ENCODE measurements around the gene OSBPL1A.

Gene OSBPL1A

GRCh38 chr18:24195296-24196053, 202.1 kb downstream of the OSBPL1A start:
- Histone ChIP-seq H3K4me3 (replicated peaks; ENCODE audit: insufficient read depth, low read length) (no peak overlapping the region), H3K27ac (replicated peaks) (no peak overlapping the region), H3K27me3 (ENCODE audit: insufficient read depth, poor library complexity, severe bottlenecking) (no peaks in the 10 kb centered on the region)
- no peak for DNase-seq (ENCODE audit: low read depth in 1 of 2, low spot score in 1 of 2)
- TF ChIP-seq, protein P1, sequence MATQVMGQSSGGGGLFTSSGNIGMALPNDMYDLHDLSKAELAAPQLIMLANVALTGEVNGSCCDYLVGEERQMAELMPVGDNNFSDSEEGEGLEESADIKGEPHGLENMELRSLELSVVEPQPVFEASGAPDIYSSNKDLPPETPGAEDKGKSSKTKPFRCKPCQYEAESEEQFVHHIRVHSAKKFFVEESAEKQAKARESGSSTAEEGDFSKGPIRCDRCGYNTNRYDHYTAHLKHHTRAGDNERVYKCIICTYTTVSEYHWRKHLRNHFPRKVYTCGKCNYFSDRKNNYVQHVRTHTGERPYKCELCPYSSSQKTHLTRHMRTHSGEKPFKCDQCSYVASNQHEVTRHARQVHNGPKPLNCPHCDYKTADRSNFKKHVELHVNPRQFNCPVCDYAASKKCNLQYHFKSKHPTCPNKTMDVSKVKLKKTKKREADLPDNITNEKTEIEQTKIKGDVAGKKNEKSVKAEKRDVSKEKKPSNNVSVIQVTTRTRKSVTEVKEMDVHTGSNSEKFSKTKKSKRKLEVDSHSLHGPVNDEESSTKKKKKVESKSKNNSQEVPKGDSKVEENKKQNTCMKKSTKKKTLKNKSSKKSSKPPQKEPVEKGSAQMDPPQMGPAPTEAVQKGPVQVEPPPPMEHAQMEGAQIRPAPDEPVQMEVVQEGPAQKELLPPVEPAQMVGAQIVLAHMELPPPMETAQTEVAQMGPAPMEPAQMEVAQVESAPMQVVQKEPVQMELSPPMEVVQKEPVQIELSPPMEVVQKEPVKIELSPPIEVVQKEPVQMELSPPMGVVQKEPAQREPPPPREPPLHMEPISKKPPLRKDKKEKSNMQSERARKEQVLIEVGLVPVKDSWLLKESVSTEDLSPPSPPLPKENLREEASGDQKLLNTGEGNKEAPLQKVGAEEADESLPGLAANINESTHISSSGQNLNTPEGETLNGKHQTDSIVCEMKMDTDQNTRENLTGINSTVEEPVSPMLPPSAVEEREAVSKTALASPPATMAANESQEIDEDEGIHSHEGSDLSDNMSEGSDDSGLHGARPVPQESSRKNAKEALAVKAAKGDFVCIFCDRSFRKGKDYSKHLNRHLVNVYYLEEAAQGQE (IDR thresholded peaks at IDR 0.05; ENCODE audit: insufficient replicate concordance, low read depth) = no peak
- TF ChIP-seq, protein P2, sequence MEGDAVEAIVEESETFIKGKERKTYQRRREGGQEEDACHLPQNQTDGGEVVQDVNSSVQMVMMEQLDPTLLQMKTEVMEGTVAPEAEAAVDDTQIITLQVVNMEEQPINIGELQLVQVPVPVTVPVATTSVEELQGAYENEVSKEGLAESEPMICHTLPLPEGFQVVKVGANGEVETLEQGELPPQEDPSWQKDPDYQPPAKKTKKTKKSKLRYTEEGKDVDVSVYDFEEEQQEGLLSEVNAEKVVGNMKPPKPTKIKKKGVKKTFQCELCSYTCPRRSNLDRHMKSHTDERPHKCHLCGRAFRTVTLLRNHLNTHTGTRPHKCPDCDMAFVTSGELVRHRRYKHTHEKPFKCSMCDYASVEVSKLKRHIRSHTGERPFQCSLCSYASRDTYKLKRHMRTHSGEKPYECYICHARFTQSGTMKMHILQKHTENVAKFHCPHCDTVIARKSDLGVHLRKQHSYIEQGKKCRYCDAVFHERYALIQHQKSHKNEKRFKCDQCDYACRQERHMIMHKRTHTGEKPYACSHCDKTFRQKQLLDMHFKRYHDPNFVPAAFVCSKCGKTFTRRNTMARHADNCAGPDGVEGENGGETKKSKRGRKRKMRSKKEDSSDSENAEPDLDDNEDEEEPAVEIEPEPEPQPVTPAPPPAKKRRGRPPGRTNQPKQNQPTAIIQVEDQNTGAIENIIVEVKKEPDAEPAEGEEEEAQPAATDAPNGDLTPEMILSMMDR (IDR thresholded peaks at IDR 0.05; ENCODE audit: insufficient read depth, low read length) = no peak
- TF ChIP-seq SPI1 (IDR thresholded peaks at IDR 0.05; ENCODE audit: borderline replicate concordance, low read depth) (no peak), POLR2AphosphoS5 (IDR thresholded peaks at IDR 0.05; ENCODE audit: low read depth) (no peak), GABPA (IDR thresholded peaks at IDR 0.05; ENCODE audit: low read depth) (no peak)

- Histone ChIP-seq H3K27ac (replicated peaks) (no peak overlapping the region), H3K27me3 (ENCODE audit: insufficient read depth, poor library complexity, severe bottlenecking) (no peaks in the 10 kb centered on the region), H3K4me3 (replicated peaks; ENCODE audit: insufficient read depth, low read length) (no peak overlapping the region)
- TF ChIP-seq, protein P1 (IDR thresholded peaks at IDR 0.05; ENCODE audit: insufficient replicate concordance, low read depth) = no peak
- TF ChIP-seq POLR2AphosphoS5 (IDR thresholded peaks at IDR 0.05; ENCODE audit: low read depth) (no peak), SPI1 (IDR thresholded peaks at IDR 0.05; ENCODE audit: borderline replicate concordance, low read depth) (no peak), GABPA (IDR thresholded peaks at IDR 0.05; ENCODE audit: low read depth) (no peak)
- TF ChIP-seq, protein P2 (IDR thresholded peaks at IDR 0.05; ENCODE audit: insufficient read depth, low read length) = no peak
- no peak for DNase-seq (ENCODE audit: low read depth in 1 of 2, low spot score in 1 of 2)
These were observed 207.0 kb downstream of the OSBPL1A start for GRCh38 chr18:24190590-24190989.

DNA sequence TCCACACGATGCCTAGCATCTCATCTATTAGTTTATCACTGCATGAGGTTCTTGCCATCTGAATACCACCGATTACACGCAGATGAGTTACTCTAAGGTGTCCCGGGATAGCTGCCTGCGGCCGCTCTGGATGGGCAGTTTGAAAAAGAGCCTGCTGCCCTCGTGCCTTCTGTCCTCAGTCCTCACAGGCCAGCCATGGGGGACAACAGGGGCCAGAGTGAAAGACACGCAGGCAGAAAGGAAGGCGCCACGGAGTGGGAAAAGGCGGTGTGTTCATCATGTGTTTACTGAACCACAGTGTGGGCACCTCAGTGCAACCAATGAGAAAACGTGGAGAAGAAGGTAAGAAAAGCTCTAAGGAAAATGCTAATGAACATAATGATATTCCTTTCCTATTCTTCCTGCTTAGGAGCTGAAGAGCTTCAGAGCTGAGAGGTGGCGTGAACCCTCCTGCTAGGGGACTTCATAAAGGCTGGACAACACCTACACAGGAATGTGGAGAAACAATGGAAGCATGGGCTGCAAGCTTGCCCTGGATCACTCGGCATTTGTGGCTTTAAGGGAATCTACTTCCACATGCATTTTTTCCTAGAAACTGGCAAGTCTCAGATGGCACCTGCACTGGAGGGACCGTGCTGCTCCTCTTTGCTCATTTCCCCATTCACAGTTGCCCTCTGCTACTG, 207.8 kb downstream of the OSBPL1A start:
- Histone ChIP-seq H3K4me3 (replicated peaks; ENCODE audit: insufficient read depth, low read length) (no peak overlapping the region), H3K27me3 (ENCODE audit: insufficient read depth, poor library complexity, severe bottlenecking) (no peaks in the 10 kb centered on the region), H3K27ac (replicated peaks) (no peak overlapping the region)
- TF ChIP-seq GABPA (IDR thresholded peaks at IDR 0.05; ENCODE audit: low read depth) = no peak
- TF ChIP-seq, protein P1 (IDR thresholded peaks at IDR 0.05; ENCODE audit: insufficient replicate concordance, low read depth) = no peak
- TF ChIP-seq POLR2AphosphoS5 (IDR thresholded peaks at IDR 0.05; ENCODE audit: low read depth) = no peak
- TF ChIP-seq, protein P2 (IDR thresholded peaks at IDR 0.05; ENCODE audit: insufficient read depth, low read length) = no peak
- no peak for TF ChIP-seq SPI1 (IDR thresholded peaks at IDR 0.05; ENCODE audit: borderline replicate concordance, low read depth)
- no peak for DNase-seq (ENCODE audit: low read depth in 1 of 2, low spot score in 1 of 2)

Measured in HL-60 (cell line).